Spinal cord (tissue), 10 donors: ENCODE measurements around the gene EFTUD2. TPM values are rescaled to one million over a fixed set of nuclear protein-coding genes. Genes with fewer than 3 reads are reported as not detected.
"Not testable (repeated sequence)": the region's sequence is repeated elsewhere in the genome, so short reads cannot be mapped to it uniquely, and the experiment has no call there.

Source experiments
- DNase-seq, 6 donors: peaks; one replicate each; pipeline versions ENCODE4 v3.0.0 to v3.0.0-alpha.2; 2013 to 2015; ENCODE audit warnings: low spot score in 6 of 6, low read depth in 4 of 6
- H3K27ac ChIP-seq: one replicate; pipeline ENCODE4 v1.5.1; 2013; ENCODE audit warnings: low read depth, low read length, control low read depth
- H3K27me3 ChIP-seq: one replicate; pipeline ENCODE4 v1.6.1; 2013; ENCODE audit warnings: low read length; ENCODE audit not compliant: control insufficient read depth, insufficient read depth
- H3K36me3 ChIP-seq: one replicate; pipeline ENCODE4 v1.6.1; 2013; ENCODE audit warnings: low read length; ENCODE audit not compliant: control insufficient read depth, insufficient read depth
- H3K4me1 ChIP-seq: one replicate; pipeline ENCODE4 v1.6.1; 2013; ENCODE audit warnings: low read length; ENCODE audit not compliant: control insufficient read depth, insufficient read depth
- H3K4me3 ChIP-seq: one replicate; pipeline ENCODE4 v1.5.1; 2013; ENCODE audit warnings: low read depth, low read length, control low read depth
- H3K9me3 ChIP-seq: one replicate; pipeline ENCODE4 v1.6.1; 2013; ENCODE audit warnings: low read length; ENCODE audit not compliant: control insufficient read depth, insufficient read depth
- WGBS: methylation state at CpG from one replicate; pipeline ENCODE4 v1.1.5; 2013; ENCODE audit warnings: missing lambda C conversion rate; ENCODE audit not compliant: insufficient coverage; 5-methylcytosine and 5-hydroxymethylcytosine counted together
- long read RNA-seq, 4 donors: transcript quantifications; one replicate each; lab custom pipeline, GENCODE V29; 2026
- polyA plus RNA-seq, 2 donors: library from polyadenylated mRNA; unstranded; fragments of 120-200 nt; gene quantifications; one replicate each; pipeline ENCODE4 v1.2.1, GENCODE V29; 2013; ENCODE audit not compliant: insufficient read length in 2 of 2
- total RNA-seq, 2 donors: library from RNA; depleted of rRNA in 1 of 2; stranded (reverse); fragments of 120-200 nt in 1 of 2; fragments of >200 nt in 1 of 2; gene quantifications; one replicate each; pipeline versions ENCODE4 v1.2.3 to v1.2.4, GENCODE V29; 2013 to 2014
- donor health status: healthy.

The EFTUD2 gene
- total RNA-seq (10 to 100 TPM; 68.0 to 69.4 TPM), polyA plus RNA-seq (10 to 100 TPM; 79.2 to 85.0 TPM)
- long read RNA-seq, donor 1, full-length matches to known transcripts = 10 of 10 reads
- long read RNA-seq, donor 1, partial matches to known transcripts = 0 of 10 reads
- long read RNA-seq, donor 1, other reads (novel, unspliced or antisense) = 0 of 10 reads
- long read RNA-seq, donor 2, full-length matches to known transcripts = 3 of 3 reads
- long read RNA-seq, donor 2, partial matches to known transcripts = 0 of 3 reads
- long read RNA-seq, donor 2, other reads (novel, unspliced or antisense) = 0 of 3 reads
- long read RNA-seq, donor 3, full-length matches to known transcripts = 2 of 2 reads
- long read RNA-seq, donor 3, partial matches to known transcripts = 0 of 2 reads
- long read RNA-seq, donor 3, other reads (novel, unspliced or antisense) = 0 of 2 reads
- long read RNA-seq, donor 4, full-length matches to known transcripts = 4 of 4 reads
- long read RNA-seq, donor 4, partial matches to known transcripts = 0 of 4 reads
- long read RNA-seq, donor 4, other reads (novel, unspliced or antisense) = 0 of 4 reads

DNA sequence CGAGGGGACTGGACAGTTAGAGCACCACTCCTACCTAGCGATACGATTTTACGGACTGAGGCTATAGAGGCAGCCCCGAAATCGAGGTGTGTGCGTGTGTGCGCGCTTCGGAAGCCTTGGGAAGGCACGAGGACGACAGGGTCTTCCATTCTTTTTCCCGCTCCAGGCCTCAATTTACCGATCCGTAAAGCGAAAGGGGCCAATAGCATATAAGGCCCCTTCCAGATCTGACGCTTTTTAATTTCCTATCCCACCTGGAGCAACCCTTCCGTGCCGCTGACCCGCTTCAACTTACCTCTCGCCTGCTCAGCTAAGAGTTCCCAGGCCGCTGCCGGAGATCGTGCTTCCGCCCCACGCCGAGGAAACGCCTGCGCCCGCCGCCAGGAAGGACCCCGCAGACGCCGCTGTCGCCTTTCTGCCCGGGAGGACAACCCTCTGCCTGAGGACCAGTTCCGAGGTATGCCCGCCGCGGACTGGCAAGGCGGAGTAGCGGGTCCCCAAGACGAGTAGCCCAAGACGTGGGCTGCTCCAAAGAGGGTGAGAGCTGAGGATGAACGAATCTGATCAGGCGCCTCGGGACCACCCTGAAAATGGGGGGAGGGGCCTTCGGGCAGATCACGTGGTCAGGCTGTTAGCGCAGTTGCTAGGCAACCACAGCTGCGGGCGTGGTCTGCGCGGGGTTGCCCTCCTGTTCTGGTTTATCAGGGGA, at the start of gene EFTUD2:
Gene EFTUD2 (minus strand): TSS at position 372 of the 709 bp plus-strand sequence. CDS start 4,924 bp downstream, outside the sequence.
- DNase-seq = peak; percentile 86 to 97 (median 92)
- H3K4me3 ChIP-seq = peak within 1 kb of the TSS; percentile 98
- WGBS = under 1% methylated on average over 54 of the region's 54 CpGs
- H3K9me3 ChIP-seq = no peaks in the 10 kb centered on the region
- peaks cover 18% of the 10 kb centered on the region for H3K36me3 ChIP-seq
- H3K4me1 ChIP-seq = peaks cover 35% of the 10 kb centered on the region
- no peaks in the 10 kb centered on the region for H3K27me3 ChIP-seq
- H3K27ac ChIP-seq = peak within 1 kb of the TSS; percentile 99

DNA sequence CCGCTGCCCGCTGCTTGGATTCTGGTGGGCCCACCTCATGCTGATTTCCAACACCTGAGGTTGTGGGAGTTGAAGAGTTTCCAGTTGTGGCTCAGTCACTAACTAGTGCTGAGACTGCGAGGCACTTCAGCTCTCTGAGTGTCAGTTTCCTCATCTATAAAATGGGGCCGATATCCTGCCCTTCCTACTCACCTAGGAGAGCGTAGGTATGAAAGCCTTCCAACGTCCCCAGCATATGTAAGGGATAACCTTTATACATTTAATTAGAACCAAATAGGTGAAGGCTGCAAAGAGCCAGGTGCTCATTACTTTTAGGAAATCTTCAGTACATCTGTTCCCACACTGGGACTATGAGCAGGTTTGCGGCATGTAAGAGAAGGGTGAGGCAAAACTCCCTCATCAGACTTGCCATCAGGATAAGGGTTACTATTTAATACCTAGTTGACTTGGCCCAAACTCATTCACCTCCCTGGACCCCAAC, 49.1 kb upstream of the EFTUD2 start:
- Histone ChIP-seq H3K4me3 (peak overlapping the region; percentile 48), H3K4me1 (peaks cover 13% of the 10 kb centered on the region), H3K27me3 (no peaks in the 10 kb centered on the region), H3K36me3 (no peaks in the 10 kb centered on the region), H3K9me3 (no peaks in the 10 kb centered on the region), H3K27ac (no peak overlapping the region)
- no CpG with 5 or more reads among the region's 7 CpGs for WGBS
- DNase-seq = no peak

GRCh38 chr17:44947461-44948314, 48.4 kb upstream of the EFTUD2 start, which contains the start of gene KIF18B:
TSS of gene KIF18B (minus strand) at chr17:44947773. CDS start at chr17:44936344, 11,429 bp downstream.
- H3K4me1 ChIP-seq = peaks cover 11% of the 10 kb centered on the region
- under 1% methylated on average over 62 of the region's 62 CpGs for WGBS
- no peaks in the 10 kb centered on the region for H3K9me3 ChIP-seq
- peak within 1 kb of the TSS; percentile 36 for H3K27ac ChIP-seq
- peak within 1 kb of the TSS; percentile 48 for H3K4me3 ChIP-seq
- DNase-seq = peak in 5 of 6 donors; percentile 80 to 98 (median 90)
- no peaks in the 10 kb centered on the region for H3K27me3 ChIP-seq
- no peaks in the 10 kb centered on the region for H3K36me3 ChIP-seq

- not testable (repeated sequence) for DNase-seq, H3K27me3 ChIP-seq, H3K27ac ChIP-seq, H3K36me3 ChIP-seq, H3K4me3 ChIP-seq, H3K9me3 ChIP-seq
- WGBS = 97% methylated on average over 5 of the region's 10 CpGs
- H3K4me1 ChIP-seq = peaks cover 22% of the 10 kb centered on the region
Measured at GRCh38 chr17:44945652-44946051, 46.4 kb upstream of the EFTUD2 start.

GRCh38 chr17:44942456-44942855, 43.2 kb upstream of the EFTUD2 start:
- no CpG with 5 or more reads among the region's 4 CpGs for WGBS
- H3K27me3 ChIP-seq = no peaks in the 10 kb centered on the region
- no peak for DNase-seq
- H3K4me1 ChIP-seq = peaks cover 18% of the 10 kb centered on the region
- H3K9me3 ChIP-seq = no peaks in the 10 kb centered on the region
- no peaks in the 10 kb centered on the region for H3K36me3 ChIP-seq
- peak overlapping the region; percentile 8 for H3K27ac ChIP-seq
- no peak overlapping the region for H3K4me3 ChIP-seq

DNA sequence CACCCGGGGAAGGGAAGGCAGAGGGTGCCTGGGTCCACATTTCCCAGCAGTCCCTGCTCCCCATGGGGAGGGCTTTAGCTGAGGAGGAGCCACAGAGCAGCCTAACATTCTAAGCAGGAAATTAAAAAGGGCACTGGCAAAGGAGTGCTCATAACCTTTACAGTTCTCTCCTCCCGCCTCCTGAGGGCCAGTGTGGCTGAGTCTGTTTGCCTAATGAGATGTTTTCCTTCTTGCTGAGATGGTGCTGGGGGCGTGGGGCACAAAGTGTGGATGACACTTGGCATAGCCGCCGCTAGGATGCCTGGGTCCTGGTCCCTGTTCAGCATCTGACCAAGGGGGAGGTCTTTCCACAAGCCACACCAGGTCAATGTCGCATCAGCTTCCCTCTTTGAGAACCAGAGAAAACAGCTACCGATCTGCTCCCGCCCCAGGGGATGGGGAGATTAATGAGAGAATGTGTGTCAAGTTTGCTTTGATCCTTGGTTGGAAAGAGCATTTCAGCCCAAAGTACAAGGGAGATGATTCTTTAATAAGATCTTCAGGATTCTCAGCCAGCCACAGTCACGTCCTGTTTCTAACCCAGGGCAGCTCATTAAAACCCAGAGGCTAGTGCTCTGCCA, 42.6 kb upstream of the EFTUD2 start:
- WGBS = no CpG with 5 or more reads among the region's 9 CpGs
- H3K4me3 ChIP-seq = no peak overlapping the region
- H3K4me1 ChIP-seq = peaks cover 12% of the 10 kb centered on the region
- H3K27ac ChIP-seq = peak overlapping the region; percentile 8
- no peaks in the 10 kb centered on the region for H3K27me3 ChIP-seq
- H3K9me3 ChIP-seq = no peaks in the 10 kb centered on the region
- H3K36me3 ChIP-seq = no peaks in the 10 kb centered on the region
- DNase-seq = no peak

GRCh38 chr17:44940768-44941167, 41.5 kb upstream of the EFTUD2 start:
- DNase-seq = no peak
- Histone ChIP-seq H3K27ac (no peak overlapping the region), H3K4me3 (no peak overlapping the region), H3K4me1 (peaks cover 11% of the 10 kb centered on the region), H3K36me3 (peaks cover 5% of the 10 kb centered on the region), H3K9me3 (no peaks in the 10 kb centered on the region), H3K27me3 (no peaks in the 10 kb centered on the region)
- 100% methylated on average over 1 of the region's 1 CpG for WGBS

DNA sequence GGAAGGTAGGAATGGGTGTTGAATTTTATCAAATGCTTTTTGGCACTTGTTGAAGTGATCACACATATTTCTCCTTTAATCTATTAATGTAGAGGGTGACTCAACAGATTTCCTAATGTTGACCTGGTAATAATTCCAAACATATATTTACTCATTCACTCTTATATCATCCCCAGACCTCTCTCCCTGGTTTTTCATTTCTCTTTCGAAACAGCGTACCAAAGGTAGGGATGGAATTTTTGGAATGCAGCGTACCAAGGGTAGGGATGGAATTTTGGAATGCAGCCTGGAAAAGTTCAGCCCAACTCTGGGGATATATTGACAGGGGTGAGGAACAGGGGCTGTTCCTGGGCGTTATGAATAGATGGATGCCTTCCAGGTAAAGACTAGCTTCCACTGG, 41.1 kb upstream of the EFTUD2 start:
- no peak for DNase-seq
- Histone ChIP-seq H3K27ac (no peak overlapping the region), H3K9me3 (no peaks in the 10 kb centered on the region), H3K27me3 (no peaks in the 10 kb centered on the region), H3K4me3 (no peak overlapping the region), H3K4me1 (peaks cover 11% of the 10 kb centered on the region), H3K36me3 (peaks cover 7% of the 10 kb centered on the region)
- WGBS = 96% methylated on average over 3 of the region's 4 CpGs
